IMR-90 (cell line): Measurements from ENCODE around the gene STAG2. TPM values are rescaled to one million over a fixed set of nuclear protein-coding genes. Genes with fewer than 3 reads are reported as not detected.

Experiments
- ATAC-seq: fragments of 200-7000 bp; cut with Tn5 transposase; 2 replicates; pipeline ENCODE4 v1.9.1; 2020; ENCODE audit warnings: low read depth, mild to moderate bottlenecking, moderate library complexity
- BruUV-seq: library from RNA; stranded (reverse); fragments of 400-500 nt; replicated peaks from 2 replicates; lab custom pipeline; 2021; lab: Mats Ljungman, UMichigan
- CTCF ChIA-PET: fragments of 300-600 bp; formaldehyde crosslinking; extraction: SDS; loops from one replicate; lab custom pipeline; 2021; ENCODE audit warnings: antibody characterized with exemption; lab: Yijun Ruan, JAX
- POLR2A ChIA-PET: fragments of 300-600 bp; sonication (Branson Sonifier 250); formaldehyde crosslinking; loops from one replicate; lab custom pipeline; 2022; ENCODE audit warnings: antibody characterized with exemption; ENCODE audit not compliant: unreplicated experiment; lab: Charles Lee
- DNase-seq: peaks from one replicate; pipeline ENCODE4 v3.0.0; 2013
- H2AFZ ChIP-seq: replicated peaks from 2 replicates; pipeline ENCODE3; 2013; ENCODE audit warnings: low read length, mild to moderate bottlenecking; ENCODE audit not compliant: poor library complexity
- H2AK5ac ChIP-seq: 2 replicates; pipeline ENCODE4 v1.6.1; 2013; ENCODE audit warnings: low read depth, low read length, inconsistent platforms
- H2AK9ac ChIP-seq: replicated peaks from 2 replicates; pipeline ENCODE3; 2013; ENCODE audit warnings: mild to moderate bottlenecking, low read depth, low read length, moderate library complexity; ENCODE audit not compliant: poor library complexity
- H2BK120ac ChIP-seq: 2 replicates; pipeline ENCODE4 v1.6.1; 2013; ENCODE audit warnings: low read depth, low read length, inconsistent platforms
- H2BK15ac ChIP-seq: 3 replicates; pipeline ENCODE4 v1.6.1; 2013; ENCODE audit warnings: low read depth, low read length, inconsistent platforms
- H2BK20ac ChIP-seq: 2 replicates; pipeline ENCODE4 v1.6.1; 2013; ENCODE audit warnings: low read depth, mild to moderate bottlenecking, inconsistent platforms, low read length, moderate library complexity
- H2BK5ac ChIP-seq: 2 replicates; pipeline ENCODE4 v1.6.1; 2013; ENCODE audit warnings: mild to moderate bottlenecking, low read depth, low read length, inconsistent platforms; ENCODE audit not compliant: poor library complexity, severe bottlenecking
- H3K14ac ChIP-seq: replicated peaks from 2 replicates; pipeline ENCODE4 v1.6.1; 2013; ENCODE audit warnings: low read depth, low read length, inconsistent platforms
- H3K18ac ChIP-seq: 2 replicates; pipeline ENCODE4 v1.6.1; 2013; ENCODE audit warnings: low read depth, low read length, control low read depth
- H3K23ac ChIP-seq: 2 replicates; pipeline ENCODE4 v1.6.1; 2013; ENCODE audit warnings: low read depth, low read length, inconsistent platforms
- H3K27ac ChIP-seq: 2 replicates; pipeline ENCODE4 v1.5.1; 2013; ENCODE audit warnings: mild to moderate bottlenecking, control low read depth, low read length; ENCODE audit not compliant: insufficient read depth
- H3K27me3 ChIP-seq: 2 replicates; pipeline ENCODE4 v1.6.1; 2013; ENCODE audit warnings: low read length; ENCODE audit not compliant: control insufficient read depth, insufficient read depth
- H3K36me3 ChIP-seq: 2 replicates; pipeline ENCODE4 v1.6.1; 2013; ENCODE audit warnings: low read length, mixed read lengths; ENCODE audit not compliant: control insufficient read depth, insufficient read depth
- H3K4ac ChIP-seq: 2 replicates; pipeline ENCODE4 v1.6.1; 2013; ENCODE audit warnings: low read depth, low read length, inconsistent platforms
- H3K4me1 ChIP-seq: 2 replicates; pipeline ENCODE4 v1.6.1; 2013; ENCODE audit warnings: low read length, mixed read lengths; ENCODE audit not compliant: control insufficient read depth, insufficient read depth
- H3K4me2 ChIP-seq: 2 replicates; pipeline ENCODE4 v1.6.1; 2013; ENCODE audit warnings: low read depth, mild to moderate bottlenecking, control low read depth, low read length, moderate library complexity
- H3K4me3 ChIP-seq: 2 replicates; pipeline ENCODE4 v1.5.1; 2013; ENCODE audit warnings: low read depth, mild to moderate bottlenecking, control low read depth, low read length, moderate library complexity; ENCODE audit not compliant: insufficient read depth
- H3K56ac ChIP-seq: 2 replicates; pipeline ENCODE4 v1.6.1; 2013; ENCODE audit warnings: low read length, inconsistent platforms; ENCODE audit not compliant: insufficient read depth; ENCODE audit errors: extremely low read depth
- H3K79me1 ChIP-seq, 2 experiments: 2 replicates each; pipeline ENCODE4 v1.6.1; 2013; ENCODE audit warnings: low read length in 2 of 2, inconsistent platforms in 1 of 2, low read depth in 1 of 2
- H3K9ac ChIP-seq: 2 replicates; pipeline ENCODE4 v1.6.1; 2013; ENCODE audit warnings: low read depth, low read length, control low read depth
- H3K9me1 ChIP-seq: 2 replicates; pipeline ENCODE4 v1.6.1; 2013; ENCODE audit warnings: low read length, inconsistent platforms; ENCODE audit not compliant: insufficient read depth
- H3K9me3 ChIP-seq: 2 replicates; pipeline ENCODE4 v1.6.1; 2013; ENCODE audit warnings: low read length; ENCODE audit not compliant: control insufficient read depth, insufficient read depth
- H4K20me1 ChIP-seq: 2 replicates; pipeline ENCODE4 v1.6.1; 2013; ENCODE audit warnings: low read length, inconsistent platforms; ENCODE audit not compliant: insufficient read depth
- H4K5ac ChIP-seq: 2 replicates; pipeline ENCODE4 v1.6.1; 2013; ENCODE audit warnings: mild to moderate bottlenecking, low read depth, low read length, control low read depth
- H4K8ac ChIP-seq, 2 experiments: 2 replicates each; pipeline ENCODE4 v1.6.1; 2013; ENCODE audit warnings: low read depth in 2 of 2, low read length in 2 of 2, control low read depth in 1 of 2, inconsistent platforms in 1 of 2
- H4K91ac ChIP-seq: 2 replicates; pipeline ENCODE4 v1.6.1; 2013; ENCODE audit warnings: low read depth, low read length, inconsistent platforms; ENCODE audit not compliant: insufficient read depth
- BHLHE40 ChIP-seq: fragments of 150-350 bp; IDR thresholded peaks from 2 replicates; pipeline ENCODE4 v1.6.1; 2016; ENCODE audit warnings: mild to moderate bottlenecking, low read depth, low read length
- CEBPB ChIP-seq: IDR thresholded peaks from 2 replicates; pipeline ENCODE4 v1.6.1; 2012; ENCODE audit warnings: low read depth, low read length, improper control_type of control experiment
- CHD1 ChIP-seq: IDR thresholded peaks from 2 replicates; pipeline ENCODE4 v1.6.1; 2012; ENCODE audit warnings: low read depth, low read length, improper control_type of control experiment
- ELK1 ChIP-seq: fragments of 150-350 bp; IDR thresholded peaks from 2 replicates; pipeline ENCODE4 v1.6.1; 2016; ENCODE audit warnings: low read depth, mild to moderate bottlenecking, low read length, moderate library complexity, borderline replicate concordance
- FOS ChIP-seq: fragments of 150-350 bp; IDR thresholded peaks from 2 replicates; pipeline ENCODE4 v1.6.1; 2016; ENCODE audit warnings: low read depth, low read length
- MAFK ChIP-seq: IDR thresholded peaks from 2 replicates; pipeline ENCODE4 v1.6.1; 2012; ENCODE audit warnings: low read depth, low read length, improper control_type of control experiment
- MAZ ChIP-seq: IDR thresholded peaks from 2 replicates; pipeline ENCODE4 v1.6.1; 2012; ENCODE audit warnings: low read depth, mild to moderate bottlenecking, low read length, improper control_type of control experiment, moderate library complexity, borderline replicate concordance
- MXI1 ChIP-seq: IDR thresholded peaks from 2 replicates; pipeline ENCODE4 v1.6.1; 2012; ENCODE audit warnings: low read depth, mild to moderate bottlenecking, low read length, moderate library complexity, borderline replicate concordance
- NFE2L2 ChIP-seq: fragments of 150-350 bp; IDR thresholded peaks from 2 replicates; pipeline ENCODE4 v1.6.1; 2016; ENCODE audit warnings: low read depth, mild to moderate bottlenecking, low read length
- POLR2A ChIP-seq: IDR thresholded peaks from 2 replicates; pipeline ENCODE4 v1.6.1; 2012; ENCODE audit warnings: mild to moderate bottlenecking, low read depth, low read length
- RAD21 ChIP-seq: IDR thresholded peaks from 2 replicates; pipeline ENCODE4 v1.6.1; 2012; ENCODE audit warnings: low read length, improper control_type of control experiment
- RCOR1 ChIP-seq: IDR thresholded peaks from 2 replicates; pipeline ENCODE4 v1.6.1; 2012; ENCODE audit warnings: mild to moderate bottlenecking, low read length, improper control_type of control experiment; ENCODE audit not compliant: insufficient replicate concordance
- RFX5 ChIP-seq: IDR thresholded peaks from 2 replicates; pipeline ENCODE4 v1.8.0; 2012; ENCODE audit warnings: low read depth, mild to moderate bottlenecking, low read length, moderate library complexity
- SMC3 ChIP-seq: fragments of 150-350 bp; IDR thresholded peaks from 2 replicates; pipeline ENCODE4 v1.6.1; 2016; ENCODE audit warnings: low read depth, mild to moderate bottlenecking, antibody characterized with exemption, low read length, moderate library complexity
- USF2 ChIP-seq: fragments of 150-350 bp; IDR thresholded peaks from 2 replicates; pipeline ENCODE4 v1.6.1; 2017; ENCODE audit warnings: mild to moderate bottlenecking, antibody characterized with exemption, low read length, low read depth
- dilution Hi-C: fragments of 300-500 bp; cut with HindIII; formaldehyde crosslinking; loops from one replicate; pipeline ENCODE4 v1.14.3; 2018; ENCODE audit warnings: low sequenced_read_pairs; ENCODE audit not compliant: unreplicated experiment
- in situ Hi-C: fragments of 300-500 bp; cut with MboI; formaldehyde crosslinking; loops from 3 replicates; pipeline ENCODE4 v1.14.3; 2019; ENCODE audit warnings: low sequenced_read_pairs, inconsistent platforms, mixed read lengths
- intact Hi-C: fragments of 100-400 bp; cut with micrococcal nuclease; formaldehyde crosslinking; loops from 2 replicates; pipeline ENCODE4 v1.10.0; 2022
- polyA plus RNA-seq, 3 experiments: library from polyadenylated mRNA; depleted of rRNA; stranded (reverse); fragments of >200 nt; gene quantifications; 2 replicates each; pipeline ENCODE4 v1.2.3, GENCODE V29; 2012; ENCODE audit warnings: low replicate concordance in 1 of 3
- total RNA-seq: library from RNA; depleted of rRNA; stranded (reverse); fragments of >200 nt; gene quantifications from 2 replicates; pipeline ENCODE4 v1.2.3, GENCODE V29; 2012
- TF ChIP-seq, protein P1 (sequence below): conservative IDR thresholded peaks from 2 replicates; pipeline ENCODE4 v1.5.1; 2012; ENCODE audit warnings: mild to moderate bottlenecking, low read depth, low read length, improper control_type of control experiment

STAG2 gene
- total and polyA plus RNA-seq, 2 of the 4 experiments (the other 2 are of a cell fraction) = 19.6 to 71.2 TPM

GRCh38 chrX:124151195-124151594, 189.7 kb downstream of the STAG2 start:
- CTCF ChIA-PET = no interaction called here
- Histone ChIP-seq H3K27ac (no peak overlapping the region), H4K91ac (no peak overlapping the region), H3K4ac (no peak overlapping the region), H4K20me1 (no peaks in the 10 kb centered on the region), H3K36me3 (no peaks in the 10 kb centered on the region), H4K5ac (no peak overlapping the region), H2AK5ac (no peak overlapping the region), H3K4me2 (no peak overlapping the region), H3K4me3 (no peak overlapping the region), H3K14ac (no peak overlapping the region), H3K9me3 (0 out of 2 replicates have a peak, but pooled peaks cover 2% of the 10 kb centered on the region), H2BK5ac (no peak overlapping the region), H4K8ac (no peak overlapping the region), H3K56ac (no peak overlapping the region), H2AK9ac (no peak overlapping the region), H3K27me3 (no peaks in the 10 kb centered on the region), H3K9ac (no peak overlapping the region), H2BK15ac (no peak overlapping the region), H3K9me1 (no peaks in the 10 kb centered on the region), H3K79me1 (no peaks in the 10 kb centered on the region), H3K23ac (no peak overlapping the region), H3K18ac (no peak overlapping the region), H2BK120ac (no peak overlapping the region), H2AFZ (no peak overlapping the region), H3K4me1 (no peaks in the 10 kb centered on the region), H2BK20ac (no peak overlapping the region)
- in situ Hi-C loops = no loop called here
- dilution Hi-C loops = no loop called here
- POLR2A ChIA-PET = no interaction called here
- no peak for TF ChIP-seq CEBPB
- TF ChIP-seq FOS = no peak
- no peak for TF ChIP-seq MAFK
- TF ChIP-seq POLR2A = no peak
- TF ChIP-seq CHD1 = no peak
- no peak for TF ChIP-seq USF2
- no peak for TF ChIP-seq RAD21
- TF ChIP-seq ELK1 = no peak
- no peak for TF ChIP-seq NFE2L2
- TF ChIP-seq BHLHE40 = no peak
- TF ChIP-seq MAZ = no peak
- TF ChIP-seq MXI1 = no peak
- TF ChIP-seq, protein P1, sequence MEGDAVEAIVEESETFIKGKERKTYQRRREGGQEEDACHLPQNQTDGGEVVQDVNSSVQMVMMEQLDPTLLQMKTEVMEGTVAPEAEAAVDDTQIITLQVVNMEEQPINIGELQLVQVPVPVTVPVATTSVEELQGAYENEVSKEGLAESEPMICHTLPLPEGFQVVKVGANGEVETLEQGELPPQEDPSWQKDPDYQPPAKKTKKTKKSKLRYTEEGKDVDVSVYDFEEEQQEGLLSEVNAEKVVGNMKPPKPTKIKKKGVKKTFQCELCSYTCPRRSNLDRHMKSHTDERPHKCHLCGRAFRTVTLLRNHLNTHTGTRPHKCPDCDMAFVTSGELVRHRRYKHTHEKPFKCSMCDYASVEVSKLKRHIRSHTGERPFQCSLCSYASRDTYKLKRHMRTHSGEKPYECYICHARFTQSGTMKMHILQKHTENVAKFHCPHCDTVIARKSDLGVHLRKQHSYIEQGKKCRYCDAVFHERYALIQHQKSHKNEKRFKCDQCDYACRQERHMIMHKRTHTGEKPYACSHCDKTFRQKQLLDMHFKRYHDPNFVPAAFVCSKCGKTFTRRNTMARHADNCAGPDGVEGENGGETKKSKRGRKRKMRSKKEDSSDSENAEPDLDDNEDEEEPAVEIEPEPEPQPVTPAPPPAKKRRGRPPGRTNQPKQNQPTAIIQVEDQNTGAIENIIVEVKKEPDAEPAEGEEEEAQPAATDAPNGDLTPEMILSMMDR = no peak
- no peak for TF ChIP-seq RFX5
- TF ChIP-seq RCOR1 = no peak
- TF ChIP-seq SMC3 = no peak
- intact Hi-C loops = no loop called here
- no TSS peak for BruUV-seq
- DNase-seq = no peak
- no peak for ATAC-seq
